C4-2B (cell line): Measurements from ENCODE around the gene LMAN2L.

ENCODE experiments used
- CTCF ChIP-seq: fragments of 450-650 bp; conservative IDR thresholded peaks from 2 replicates; pipeline ENCODE4 v1.5.1; 2017; ENCODE audit warnings: mild to moderate bottlenecking
- ZFX ChIP-seq: fragments of 450-650 bp; IDR thresholded peaks from 2 replicates; pipeline ENCODE4 v1.6.1; 2017

- TF ChIP-seq CTCF = no peak
- no peak for TF ChIP-seq ZFX
Observed at GRCh38 chr2:96699021-96699420, 40.8 kb downstream of the LMAN2L start.
